MM.1S (cell line): ENCODE measurements around the gene EPN3.

Experiments used
- CTCF ChIP-seq: fragments of 300-600 bp; sonication (generic); IDR thresholded peaks from 2 replicates; pipeline ENCODE4 v1.5.1; 2016; ENCODE audit warnings: antibody characterized with exemption, low read length, mixed read lengths
- EZH2 ChIP-seq: fragments of 300-600 bp; sonication (generic); optimal IDR thresholded peaks from 2 replicates; pipeline ENCODE3; 2017; ENCODE audit warnings: low read depth, mild to moderate bottlenecking, antibody characterized with exemption, low read length, mixed read lengths
- EZH2phosphoT487 ChIP-seq: fragments of 300-600 bp; sonication (generic); IDR thresholded peaks from 2 replicates; pipeline ENCODE4 v1.6.1; 2018; ENCODE audit warnings: antibody characterized with exemption, low read length

- no peak for TF ChIP-seq CTCF
- no peak for TF ChIP-seq EZH2
- TF ChIP-seq EZH2phosphoT487 = no peak
These were observed 25.6 kb downstream of the EPN3 start for GRCh38 chr17:50558091-50558490.
